ENCODE results near the gene LY6G6D.

Gene LY6G6D

GRCh38 chr6:31744422-31744821, 29.3 kb downstream of the LY6G6D start:
- Histone ChIP-seq H3K36me3 (ENCODE audit: low read depth) (peaks cover 44% of the 10 kb centered on the region), H3K4me3 (ENCODE audit: severe bottlenecking) (no peak overlapping the region), H3K27ac (ENCODE audit: poor library complexity, severe bottlenecking) (no peak overlapping the region), H3K4me1 (ENCODE audit: insufficient read depth, poor library complexity, severe bottlenecking) (peaks cover under 1% of the 10 kb centered on the region), H3K9me3 (ENCODE audit: severe bottlenecking) (no peaks in the 10 kb centered on the region), H3K27me3 (ENCODE audit: insufficient read depth, poor library complexity, severe bottlenecking) (no peaks in the 10 kb centered on the region)
- DNase-seq (ENCODE audit: low spot score) (no peak), ATAC-seq (ENCODE audit: low read depth) (no peak)
- no peak for TF ChIP-seq CTCF (IDR thresholded peaks at IDR 0.05; ENCODE audit: poor library complexity, severe bottlenecking)

DNA sequence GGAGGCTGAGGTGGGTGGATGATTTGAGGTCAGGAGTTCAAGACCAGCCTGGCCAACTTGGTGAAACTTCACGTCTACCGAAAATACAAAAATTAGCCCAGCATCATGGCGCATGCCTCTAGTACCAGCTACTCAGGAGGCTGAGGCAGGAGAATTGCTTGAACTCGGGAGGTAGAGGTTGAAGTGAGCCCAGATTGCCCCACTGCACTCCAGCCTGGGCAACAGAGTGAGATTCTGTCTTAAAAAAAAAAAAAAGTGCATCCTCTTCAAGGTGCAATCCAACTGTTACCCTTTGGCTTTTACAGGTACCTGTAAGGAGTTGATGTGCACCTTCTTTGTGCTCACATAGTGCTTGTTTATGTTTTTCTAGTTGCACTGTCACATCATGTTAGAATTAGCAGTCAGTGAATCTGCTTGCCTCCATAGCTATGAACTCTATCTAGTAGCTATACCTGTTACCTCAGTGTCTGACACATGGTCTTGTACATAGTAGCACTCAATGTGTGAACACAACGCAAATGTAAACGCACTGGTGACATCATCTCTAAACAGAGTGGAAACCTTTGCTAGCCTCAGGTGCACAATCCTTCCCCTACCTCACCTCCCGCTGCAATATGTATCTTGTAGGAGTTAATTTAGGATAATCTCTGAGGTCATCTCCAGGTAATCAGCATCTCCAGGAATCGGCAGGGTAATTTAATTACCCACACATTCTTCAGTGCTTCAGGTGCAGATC, 34.3 kb downstream of the LY6G6D start:
- H3K4me1 ChIP-seq (ENCODE audit: insufficient read depth, poor library complexity, severe bottlenecking): no peaks in the 10 kb centered on the region
- H3K27ac ChIP-seq (ENCODE audit: poor library complexity, severe bottlenecking): no peak overlapping the region
- ATAC-seq (ENCODE audit: low read depth): no peak
- no peak overlapping the region for H3K4me3 ChIP-seq (ENCODE audit: severe bottlenecking)
- no peak for DNase-seq (ENCODE audit: low spot score)
- TF ChIP-seq CTCF (IDR thresholded peaks at IDR 0.05; ENCODE audit: poor library complexity, severe bottlenecking): no peak
- no peaks in the 10 kb centered on the region for H3K27me3 ChIP-seq (ENCODE audit: insufficient read depth, poor library complexity, severe bottlenecking)
- no peaks in the 10 kb centered on the region for H3K9me3 ChIP-seq (ENCODE audit: severe bottlenecking)
- peaks cover 27% of the 10 kb centered on the region for H3K36me3 ChIP-seq (ENCODE audit: low read depth)

GRCh38 chr6:31750411-31751022, 35.4 kb downstream of the LY6G6D start:
- Histone ChIP-seq H3K27me3 (ENCODE audit: insufficient read depth, poor library complexity, severe bottlenecking) (no peaks in the 10 kb centered on the region), H3K4me3 (ENCODE audit: severe bottlenecking) (no peak overlapping the region), H3K36me3 (ENCODE audit: low read depth) (peaks cover 23% of the 10 kb centered on the region), H3K27ac (ENCODE audit: poor library complexity, severe bottlenecking) (no peak overlapping the region), H3K4me1 (ENCODE audit: insufficient read depth, poor library complexity, severe bottlenecking) (no peaks in the 10 kb centered on the region), H3K9me3 (ENCODE audit: severe bottlenecking) (no peaks in the 10 kb centered on the region)
- DNase-seq (ENCODE audit: low spot score): no peak
- no peak for ATAC-seq (ENCODE audit: low read depth)
- no peak for TF ChIP-seq CTCF (IDR thresholded peaks at IDR 0.05; ENCODE audit: poor library complexity, severe bottlenecking)

GRCh38 chr6:31752739-31753319, 37.7 kb downstream of the LY6G6D start:
- Histone ChIP-seq H3K27ac (ENCODE audit: poor library complexity, severe bottlenecking) (no peak overlapping the region), H3K4me1 (ENCODE audit: insufficient read depth, poor library complexity, severe bottlenecking) (no peaks in the 10 kb centered on the region), H3K4me3 (ENCODE audit: severe bottlenecking) (no peak overlapping the region), H3K27me3 (ENCODE audit: insufficient read depth, poor library complexity, severe bottlenecking) (no peaks in the 10 kb centered on the region), H3K36me3 (ENCODE audit: low read depth) (peaks cover 12% of the 10 kb centered on the region), H3K9me3 (ENCODE audit: severe bottlenecking) (no peaks in the 10 kb centered on the region)
- TF ChIP-seq CTCF (IDR thresholded peaks at IDR 0.05; ENCODE audit: poor library complexity, severe bottlenecking): no peak
- ATAC-seq (ENCODE audit: low read depth): peak; percentile 94
- DNase-seq (ENCODE audit: low spot score): no peak
